Stimulated activated naive B cell treated with anti-CD40 and anti-IgM and Interleukin-4, amounts not matched to agents 10 μg/mL and 1 μg/mL and 100 μg/mL, for 72 hours (primary cell): ENCODE results near the gene GNPTAB.

Experiments
- ATAC-seq, 2 donors: fragments of 150-1000 bp; cut with Tn5 transposase; replicated peaks; 2 replicates each; pipeline ENCODE4 v1.10.0; 2021; ENCODE audit warnings: moderate library complexity in 1 of 2
- DNase-seq: peaks from one replicate; pipeline ENCODE4 v3.0.0; 2021
- H3K27ac Mint-ChIP-seq: one replicate; pipeline ENCODE4 v1.8.0; 2022; ENCODE audit warnings: mild to moderate bottlenecking, mixed read lengths
- H3K27me3 Mint-ChIP-seq, 2 donors: one replicate each; pipeline ENCODE4 v1.8.0; 2022; ENCODE audit warnings: mixed read lengths in 2 of 2
- H3K36me3 Mint-ChIP-seq, 2 donors: one replicate each; pipeline ENCODE4 v1.8.0; 2022; ENCODE audit warnings: mixed read lengths in 2 of 2, mild to moderate bottlenecking in 1 of 2
- H3K4me1 Mint-ChIP-seq, 2 donors: one replicate each; pipeline ENCODE4 v1.8.0; 2022; ENCODE audit warnings: mixed read lengths in 2 of 2, mild to moderate bottlenecking in 1 of 2
- H3K4me3 Mint-ChIP-seq, 2 donors: one replicate each; pipeline ENCODE4 v1.8.0; 2022; ENCODE audit warnings: mild to moderate bottlenecking in 2 of 2, mixed read lengths in 2 of 2, moderate library complexity in 1 of 2
- H3K9me3 Mint-ChIP-seq, 2 donors: one replicate each; pipeline ENCODE4 v1.8.0; 2022; ENCODE audit warnings: mixed read lengths in 2 of 2, mild to moderate bottlenecking in 1 of 2

GNPTAB gene

DNA sequence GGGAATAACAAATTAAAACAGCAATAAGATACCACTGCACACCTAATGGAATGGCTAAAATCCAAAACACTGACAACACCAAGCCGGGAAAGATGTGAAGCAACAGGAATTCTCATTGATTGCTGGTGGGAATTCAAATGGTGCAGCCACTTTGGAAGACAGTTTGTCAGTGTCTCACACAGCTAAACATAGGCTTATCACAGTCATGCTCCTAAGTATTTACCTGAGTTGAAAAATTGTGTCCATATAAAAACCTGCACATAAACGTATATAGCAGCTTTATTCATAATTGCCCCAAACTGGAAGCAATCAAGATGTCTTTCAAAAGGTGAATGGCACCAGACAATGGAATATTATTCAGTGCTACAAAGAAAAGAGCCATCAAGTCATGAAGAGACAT lies 21.6 kb downstream of the GNPTAB start:
- Mint-ChIP-seq H3K9me3 (peaks cover 0 to 1% of the 10 kb centered on the region in 2 donors), H3K4me1 (peaks cover 11 to 22% of the 10 kb centered on the region in 2 donors), H3K4me3 (no peak overlapping the region), H3K36me3 (peaks cover 22% of the 10 kb centered on the region in 2 donors), H3K27me3 (no peaks in the 10 kb centered on the region), H3K27ac (no peak overlapping the region)
- DNase-seq (no peak), ATAC-seq (no peak)

DNA sequence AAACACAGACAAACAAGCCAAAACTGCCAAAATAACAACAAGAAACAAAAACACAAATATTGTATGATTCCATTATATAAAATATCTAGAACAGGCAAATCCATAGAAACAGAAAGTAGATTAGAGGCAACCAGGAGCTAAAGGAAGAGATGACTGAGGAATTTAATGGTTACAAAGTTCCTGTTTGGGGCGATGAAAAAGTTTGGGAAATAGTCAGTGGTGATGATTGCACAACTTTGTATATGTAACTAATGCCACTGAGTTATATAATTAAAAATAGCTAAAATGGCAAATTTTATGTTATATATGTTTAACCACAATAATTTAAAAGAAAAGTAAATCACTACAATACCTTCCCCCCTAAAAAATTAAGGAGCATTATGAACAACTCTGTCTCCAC lies 24.5 kb downstream of the GNPTAB start:
- Mint-ChIP-seq H3K36me3 (peaks cover 16 to 19% of the 10 kb centered on the region in 2 donors), H3K4me1 (peaks cover 11 to 29% of the 10 kb centered on the region in 2 donors), H3K4me3 (no peak overlapping the region), H3K27me3 (no peaks in the 10 kb centered on the region), H3K27ac (no peak overlapping the region), H3K9me3 (no peaks in the 10 kb centered on the region)
- no peak for ATAC-seq
- DNase-seq: no peak

DNA sequence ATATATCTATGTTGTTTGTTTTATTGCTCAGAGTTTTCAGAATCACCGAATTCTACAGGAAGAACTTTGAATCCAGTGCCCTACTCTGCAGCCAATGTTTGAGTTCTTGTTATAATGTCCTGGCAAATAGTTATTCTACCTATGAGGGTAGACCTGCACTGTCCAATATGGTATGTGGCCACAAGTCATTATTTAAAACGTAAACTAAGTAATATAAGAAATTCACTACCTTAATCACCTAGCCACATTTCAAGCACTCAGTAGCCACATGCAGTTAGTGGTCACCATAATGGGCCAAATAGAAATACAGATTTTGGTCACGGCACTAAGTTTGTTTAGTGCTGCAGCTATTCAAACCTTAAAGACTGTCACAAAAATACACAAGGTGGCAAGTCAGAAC lies 26.4 kb downstream of the GNPTAB start:
- DNase-seq (no peak), ATAC-seq (no peak)
- Mint-ChIP-seq H3K27me3 (no peaks in the 10 kb centered on the region), H3K36me3 (peaks cover 14 to 19% of the 10 kb centered on the region in 2 donors), H3K9me3 (no peaks in the 10 kb centered on the region), H3K27ac (no peak overlapping the region), H3K4me3 (no peak overlapping the region), H3K4me1 (peaks cover 8 to 28% of the 10 kb centered on the region in 2 donors)

DNA sequence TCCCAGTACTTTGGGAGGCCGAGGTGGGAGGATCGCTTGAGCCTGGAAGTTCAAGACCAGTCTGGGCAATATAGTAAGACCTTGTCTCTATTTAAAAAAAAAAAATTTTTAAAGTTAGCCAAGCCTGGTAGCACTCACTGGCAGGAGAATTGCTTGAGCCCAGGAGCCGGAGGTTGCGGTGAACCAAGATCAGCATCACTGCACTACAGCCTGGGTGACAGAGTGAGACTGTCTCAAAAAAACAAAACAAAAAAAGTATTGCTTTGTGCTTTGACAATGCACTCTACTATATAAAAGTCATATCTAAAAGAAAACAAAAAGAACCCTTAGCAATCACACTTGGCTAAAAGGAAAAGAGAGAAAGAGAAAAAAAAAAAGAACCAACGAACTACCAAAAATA lies 26.8 kb downstream of the GNPTAB start:
- H3K36me3 Mint-ChIP-seq: peaks cover 14 to 20% of the 10 kb centered on the region in 2 donors
- ATAC-seq (no peak), DNase-seq (no peak)
- no peaks in the 10 kb centered on the region for H3K27me3 Mint-ChIP-seq
- H3K4me3 Mint-ChIP-seq: no peak overlapping the region
- no peak overlapping the region for H3K27ac Mint-ChIP-seq
- no peaks in the 10 kb centered on the region for H3K9me3 Mint-ChIP-seq
- H3K4me1 Mint-ChIP-seq: peaks cover 8 to 26% of the 10 kb centered on the region in 2 donors

DNA sequence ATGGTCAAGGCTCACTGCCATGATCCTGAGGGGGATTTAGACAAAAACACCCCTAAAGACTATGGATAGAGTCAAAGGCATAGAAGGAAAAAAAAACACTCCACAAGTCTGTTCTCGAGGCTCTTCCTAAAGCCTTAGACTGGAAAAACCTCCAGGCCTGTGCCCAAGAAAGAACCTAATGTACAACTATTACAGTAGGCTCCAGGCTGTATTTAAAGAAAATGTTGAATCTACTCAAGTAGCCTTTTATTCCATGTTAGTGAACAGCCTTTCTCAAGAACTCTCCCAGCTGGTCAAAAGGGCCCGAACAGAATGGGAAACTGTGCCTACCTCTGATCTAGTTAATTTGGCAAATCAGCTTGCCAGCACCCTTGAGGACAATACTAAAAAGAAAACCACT lies 28.3 kb downstream of the GNPTAB start:
- H3K9me3 Mint-ChIP-seq: no peaks in the 10 kb centered on the region
- ATAC-seq (no peak), DNase-seq (no peak)
- H3K27ac Mint-ChIP-seq: no peak overlapping the region
- no peak overlapping the region for H3K4me3 Mint-ChIP-seq
- peaks cover 8 to 9% of the 10 kb centered on the region in 2 donors for H3K36me3 Mint-ChIP-seq
- no peaks in the 10 kb centered on the region for H3K27me3 Mint-ChIP-seq
- peaks cover 10 to 29% of the 10 kb centered on the region in 2 donors for H3K4me1 Mint-ChIP-seq

DNA sequence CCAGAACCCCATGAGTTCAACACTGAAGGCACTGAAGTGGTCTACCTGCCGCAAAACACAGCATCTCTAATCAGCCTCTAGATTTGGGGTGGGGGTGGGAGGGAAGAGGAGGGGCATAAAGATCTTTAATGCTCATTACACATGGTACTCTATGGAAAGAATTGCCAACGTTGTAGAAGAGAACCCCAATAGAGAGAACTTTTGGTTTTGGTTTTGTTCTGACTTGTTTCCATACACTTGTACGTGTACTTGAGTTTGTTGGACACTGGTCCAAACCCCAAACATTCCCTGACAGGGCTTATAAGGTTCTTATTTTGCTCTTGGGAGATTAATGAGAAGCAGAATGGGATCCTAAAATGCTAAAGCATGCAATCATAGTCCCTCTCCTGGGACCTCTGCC lies 31.0 kb downstream of the GNPTAB start:
- H3K36me3 Mint-ChIP-seq: peaks cover 7 to 9% of the 10 kb centered on the region in 2 donors
- H3K9me3 Mint-ChIP-seq: no peaks in the 10 kb centered on the region
- H3K4me3 Mint-ChIP-seq: no peak overlapping the region
- H3K27me3 Mint-ChIP-seq: no peaks in the 10 kb centered on the region
- no peak overlapping the region for H3K27ac Mint-ChIP-seq
- DNase-seq (no peak), ATAC-seq (no peak)
- H3K4me1 Mint-ChIP-seq: peaks cover 9 to 43% of the 10 kb centered on the region in 2 donors

DNA sequence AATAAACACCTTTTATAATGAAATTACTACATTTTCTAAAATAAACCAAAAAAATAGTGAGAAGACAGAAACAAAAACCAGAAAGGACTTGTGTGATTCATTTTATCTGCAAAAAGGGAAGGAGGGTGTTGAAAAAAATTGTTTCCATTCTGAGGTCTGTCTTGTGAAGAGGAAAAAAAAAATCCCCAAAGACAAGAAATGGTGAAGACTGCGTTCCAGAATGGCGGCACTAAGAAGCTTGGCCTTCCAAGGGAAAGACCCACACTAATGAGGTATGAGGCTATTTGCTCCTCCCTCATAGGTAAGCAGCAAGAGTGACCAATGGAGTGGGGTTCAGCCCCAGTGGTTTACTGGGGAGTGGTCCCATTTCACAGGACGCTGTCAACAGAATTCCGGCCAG lies 35.0 kb downstream of the GNPTAB start:
- Mint-ChIP-seq H3K4me3 (no peak overlapping the region), H3K4me1 (peaks cover 15 to 56% of the 10 kb centered on the region in 2 donors), H3K27ac (peak overlapping the region; percentile 90), H3K36me3 (peaks cover 16 to 20% of the 10 kb centered on the region in 2 donors), H3K27me3 (no peaks in the 10 kb centered on the region), H3K9me3 (no peaks in the 10 kb centered on the region)
- ATAC-seq (peak; percentile 72 to 78), DNase-seq (peak; percentile 21)

DNA sequence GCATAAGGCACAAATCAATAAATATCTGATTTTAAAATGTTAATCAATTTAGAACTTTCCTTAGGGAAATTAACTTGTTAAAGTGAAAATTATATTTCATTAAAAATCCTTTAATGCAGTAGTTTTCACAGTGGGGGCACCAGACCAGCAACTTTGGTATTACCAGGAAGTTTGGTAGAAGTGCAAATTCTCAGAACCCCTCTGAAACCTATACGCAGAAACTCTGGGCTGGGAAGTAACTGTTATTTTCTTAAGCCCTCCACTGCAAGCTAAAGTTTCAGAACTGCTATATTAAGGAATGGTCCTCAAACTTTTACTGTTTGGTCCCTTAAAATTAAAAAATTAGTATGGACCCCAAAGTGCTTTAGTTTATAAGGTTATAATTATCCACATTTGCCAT lies 35.7 kb downstream of the GNPTAB start:
- Mint-ChIP-seq H3K27ac (no peak overlapping the region), H3K9me3 (no peaks in the 10 kb centered on the region), H3K4me1 (peaks cover 15 to 54% of the 10 kb centered on the region in 2 donors), H3K4me3 (no peak overlapping the region), H3K36me3 (peaks cover 18 to 22% of the 10 kb centered on the region in 2 donors), H3K27me3 (no peaks in the 10 kb centered on the region)
- DNase-seq: no peak
- ATAC-seq: no peak

DNA sequence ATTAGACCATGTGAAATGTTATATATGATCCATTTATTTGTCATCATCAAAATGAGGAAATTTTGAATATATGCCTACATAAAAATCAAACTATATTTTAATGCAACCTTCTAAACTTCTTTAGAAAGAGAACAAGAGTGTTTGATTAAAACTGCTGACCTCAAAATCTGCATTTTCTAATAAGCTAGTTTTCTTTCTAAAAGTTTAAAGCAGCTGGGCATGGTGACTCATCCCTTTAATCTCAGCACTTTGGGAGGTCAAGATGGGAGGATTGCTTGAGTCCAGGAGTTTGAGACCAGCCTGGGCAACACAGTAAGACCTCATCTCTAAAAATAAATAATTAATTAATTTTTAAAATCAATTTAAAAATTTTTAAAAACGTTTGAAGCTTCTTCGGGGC lies 36.2 kb downstream of the GNPTAB start:
- no peak for ATAC-seq
- Mint-ChIP-seq H3K4me1 (peaks cover 15 to 54% of the 10 kb centered on the region in 2 donors), H3K36me3 (peaks cover 19 to 27% of the 10 kb centered on the region in 2 donors)

DNA sequence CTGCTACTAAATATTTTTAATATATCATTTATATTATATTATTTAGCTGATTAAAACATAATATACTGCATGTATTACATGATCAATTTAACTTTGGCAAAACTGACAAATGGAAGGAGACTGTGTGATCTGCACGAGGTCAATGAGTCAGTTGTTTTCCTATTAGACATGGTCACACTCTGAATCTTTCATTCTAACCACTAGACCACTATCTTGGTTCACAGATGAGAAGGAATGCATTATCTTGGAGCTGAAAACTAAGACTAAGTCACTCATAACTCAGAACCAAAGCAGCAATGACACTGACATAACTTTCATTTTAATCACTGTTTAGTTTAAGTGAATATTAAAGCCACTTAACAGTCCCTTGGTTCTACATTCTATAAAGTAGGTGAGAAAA lies 37.4 kb downstream of the GNPTAB start:
- Mint-ChIP-seq H3K27ac (no peak overlapping the region), H3K4me3 (no peak overlapping the region), H3K9me3 (no peaks in the 10 kb centered on the region), H3K4me1 (peaks cover 15 to 54% of the 10 kb centered on the region in 2 donors), H3K36me3 (peaks cover 18 to 33% of the 10 kb centered on the region in 2 donors), H3K27me3 (no peaks in the 10 kb centered on the region)
- DNase-seq (no peak), ATAC-seq (peak; percentile 82 to 85)

More for the DNA sequence above, 36.2 kb downstream of the GNPTAB start:
- DNase-seq: no peak
- Mint-ChIP-seq H3K27ac (no peak overlapping the region), H3K9me3 (no peaks in the 10 kb centered on the region), H3K4me3 (no peak overlapping the region), H3K27me3 (no peaks in the 10 kb centered on the region)

DNA sequence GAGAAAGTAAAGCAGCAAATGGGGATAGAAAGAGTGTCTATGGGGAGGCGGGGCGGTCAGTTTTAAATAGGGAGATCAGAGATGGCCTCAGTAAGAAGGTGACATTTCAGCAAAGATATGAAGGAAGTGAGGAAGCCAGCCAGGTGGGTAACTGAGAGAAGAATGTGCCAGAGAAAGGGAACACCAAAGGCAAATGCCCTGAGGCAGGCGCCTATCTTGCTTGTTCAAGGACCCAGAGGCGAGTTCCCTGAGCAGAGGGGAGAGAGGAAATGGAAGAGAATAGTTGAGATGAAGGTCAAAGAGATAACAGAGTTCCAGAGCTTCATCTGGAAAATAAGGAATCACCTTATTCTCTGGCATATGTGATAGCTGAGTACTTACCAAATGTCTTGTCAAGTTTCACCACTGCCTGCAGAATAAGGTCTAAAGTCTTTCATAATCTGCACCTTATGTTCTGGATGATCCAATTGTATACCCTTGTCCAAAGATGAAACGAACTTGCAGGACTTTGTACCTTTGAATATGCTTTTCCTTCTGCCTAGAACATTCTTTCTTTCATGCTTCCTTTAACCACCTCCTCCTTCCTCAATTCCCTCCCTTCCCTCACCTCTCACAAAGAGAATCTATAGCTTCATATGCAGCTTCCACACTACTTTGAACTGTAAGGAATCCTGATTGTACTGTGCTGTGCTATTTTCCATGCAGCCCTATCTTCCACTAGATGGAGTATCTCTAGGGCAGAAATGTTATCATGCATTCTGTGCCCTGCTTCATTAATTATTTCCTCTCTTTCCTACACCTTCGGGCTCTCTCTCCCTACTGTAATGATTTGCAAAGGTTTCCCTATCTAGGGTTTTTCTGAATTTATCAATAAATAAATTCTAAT lies 38.5 kb downstream of the GNPTAB start:
- H3K27ac Mint-ChIP-seq: no peak overlapping the region
- H3K4me3 Mint-ChIP-seq: peak overlapping the region in 1 of 2 donors; percentile 12
- peaks cover 20 to 28% of the 10 kb centered on the region in 2 donors for H3K36me3 Mint-ChIP-seq

DNA sequence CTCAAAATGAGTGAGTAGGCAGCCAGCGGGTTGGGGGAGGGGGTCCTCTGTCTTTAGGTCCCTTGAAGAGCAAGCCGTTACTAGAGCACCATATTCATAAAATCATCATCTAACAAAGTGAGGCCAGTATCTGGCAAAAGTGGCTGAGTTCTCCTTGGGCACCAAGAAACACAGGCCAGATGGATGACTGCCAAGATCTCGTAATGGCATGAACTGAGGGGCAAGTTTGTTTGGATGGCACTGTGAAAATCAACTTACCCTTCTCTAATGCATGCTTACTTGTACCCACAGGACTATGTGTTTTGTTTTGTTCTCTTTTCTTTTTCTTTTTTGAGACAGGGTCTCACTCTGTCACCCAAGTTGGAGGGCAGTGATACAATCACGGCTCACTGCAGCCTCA lies 41.6 kb downstream of the GNPTAB start:
- ATAC-seq (no peak), DNase-seq (no peak)
- Mint-ChIP-seq H3K9me3 (no peaks in the 10 kb centered on the region), H3K36me3 (peaks cover 32 to 37% of the 10 kb centered on the region in 2 donors), H3K27me3 (no peaks in the 10 kb centered on the region), H3K4me1 (peaks cover 6 to 34% of the 10 kb centered on the region in 2 donors), H3K27ac (no peak overlapping the region), H3K4me3 (no peak overlapping the region)

More for the DNA sequence above, 38.5 kb downstream of the GNPTAB start:
- H3K27me3 Mint-ChIP-seq: no peaks in the 10 kb centered on the region
- ATAC-seq (no peak), DNase-seq (no peak)
- no peaks in the 10 kb centered on the region for H3K9me3 Mint-ChIP-seq
- peaks cover 9 to 43% of the 10 kb centered on the region in 2 donors for H3K4me1 Mint-ChIP-seq

DNA sequence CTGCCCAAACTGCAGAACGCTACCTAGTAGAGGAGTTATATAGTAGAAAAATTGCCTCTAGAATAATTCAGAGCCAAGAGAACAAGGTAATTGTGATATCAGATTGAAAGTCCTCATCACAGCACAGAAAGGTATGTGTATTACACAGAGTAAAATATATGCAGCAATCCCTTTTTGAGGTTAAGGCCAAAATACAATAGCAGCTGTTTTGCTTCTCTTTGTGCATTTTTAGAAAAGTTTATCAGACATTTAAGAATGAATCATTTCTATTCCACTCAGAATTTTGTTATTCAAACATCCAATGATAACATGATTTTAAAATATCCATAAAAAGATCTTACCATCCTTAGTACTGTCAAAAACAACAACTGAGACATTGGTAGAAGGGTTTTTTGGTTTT lies 45.1 kb downstream of the GNPTAB start:
- Mint-ChIP-seq H3K4me1 (peaks cover 15 to 39% of the 10 kb centered on the region in 2 donors), H3K36me3 (peaks cover 40 to 44% of the 10 kb centered on the region in 2 donors), H3K9me3 (no peaks in the 10 kb centered on the region), H3K27ac (peak overlapping the region; percentile 37), H3K4me3 (no peak overlapping the region), H3K27me3 (no peaks in the 10 kb centered on the region)
- no peak for ATAC-seq
- no peak for DNase-seq

DNA sequence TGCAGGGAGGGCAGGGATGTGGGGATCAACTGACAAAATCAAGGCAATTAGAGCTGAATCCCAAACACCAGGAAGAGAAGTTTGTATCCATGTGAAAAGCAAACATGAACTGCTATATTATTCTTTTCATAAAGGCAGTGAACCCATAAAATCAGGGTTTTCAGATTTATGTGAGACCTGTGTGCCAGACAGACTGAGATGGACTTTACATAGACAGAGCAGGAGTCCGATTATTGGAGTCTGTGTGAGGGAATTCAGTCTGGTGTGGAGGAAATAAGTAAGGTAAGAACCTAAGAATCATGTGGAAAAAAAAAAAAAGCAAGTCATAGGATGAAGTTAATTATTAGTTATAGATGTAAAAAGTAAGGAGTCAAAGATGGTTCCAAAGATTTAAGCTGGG lies 46.4 kb downstream of the GNPTAB start:
- ATAC-seq (no peak), DNase-seq (no peak)
- H3K27ac Mint-ChIP-seq: no peak overlapping the region
- H3K36me3 Mint-ChIP-seq: peaks cover 42 to 44% of the 10 kb centered on the region in 2 donors
- H3K4me1 Mint-ChIP-seq: peaks cover 21 to 51% of the 10 kb centered on the region in 2 donors
- H3K27me3 Mint-ChIP-seq: no peaks in the 10 kb centered on the region
- H3K9me3 Mint-ChIP-seq: no peaks in the 10 kb centered on the region
- no peak overlapping the region for H3K4me3 Mint-ChIP-seq

DNA sequence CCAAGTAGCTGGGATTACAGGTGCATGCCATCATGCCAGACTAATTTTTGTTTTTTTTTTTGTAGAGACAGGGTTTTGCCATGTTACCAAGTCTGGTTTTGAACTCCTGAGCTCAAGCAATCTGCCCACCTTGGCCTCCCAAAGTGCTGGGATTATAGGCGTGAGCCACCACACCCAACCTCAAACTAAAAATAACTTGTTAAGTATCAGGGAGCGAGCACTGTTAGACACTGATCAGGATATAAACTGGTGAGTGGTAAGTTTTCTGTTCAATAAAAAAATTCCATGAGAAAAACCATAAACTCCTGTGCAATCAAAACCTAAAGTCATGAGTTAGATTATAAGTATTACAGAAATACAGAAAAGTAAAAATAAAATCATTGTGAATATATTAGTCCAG lies 46.9 kb downstream of the GNPTAB start:
- no peak for ATAC-seq
- peaks cover 21 to 57% of the 10 kb centered on the region in 2 donors for H3K4me1 Mint-ChIP-seq
- H3K36me3 Mint-ChIP-seq: peaks cover 41 to 44% of the 10 kb centered on the region in 2 donors
- no peaks in the 10 kb centered on the region for H3K27me3 Mint-ChIP-seq
- no peak overlapping the region for H3K27ac Mint-ChIP-seq
- no peak overlapping the region for H3K4me3 Mint-ChIP-seq
- no peak for DNase-seq
- no peaks in the 10 kb centered on the region for H3K9me3 Mint-ChIP-seq
